Measurements from ENCODE around the gene USP53.
"Not testable (repeated sequence)": the region's sequence is repeated elsewhere in the genome, so short reads cannot be mapped to it uniquely, and the experiment has no call there.

USP53 gene

GRCh38 chr4:119328695-119329094 lies 116.2 kb downstream of the USP53 start:
- no peak for DNase-seq

- DNase-seq, result no peak
Measured at GRCh38 chr4:119329835-119330620, 117.5 kb downstream of the USP53 start.

- DNase-seq, result not testable (repeated sequence)
Measured at GRCh38 chr4:119336332-119336979, 123.9 kb downstream of the USP53 start.

- no peak for DNase-seq
Measured at GRCh38 chr4:119337010-119337409, 124.5 kb downstream of the USP53 start.

DNA sequence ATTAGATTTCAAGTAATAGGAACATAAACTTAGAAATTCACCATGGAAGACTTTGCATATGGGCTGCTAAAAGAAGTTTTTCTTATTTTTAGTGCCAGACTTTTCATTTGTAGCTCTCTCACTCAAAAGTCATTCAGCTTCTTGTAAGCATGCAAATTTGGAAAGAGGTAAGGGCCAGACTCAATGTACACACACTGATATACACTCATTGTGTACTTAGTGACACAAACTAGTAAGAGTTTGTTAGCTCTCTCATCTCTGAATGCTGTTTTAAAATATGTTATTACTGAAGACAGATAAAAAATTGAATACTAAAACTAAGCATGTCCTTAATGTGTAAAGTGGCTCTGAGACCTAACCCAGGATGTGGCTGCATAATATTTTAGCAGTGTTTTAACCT lies 127.4 kb downstream of the USP53 start:
- not testable (repeated sequence) for DNase-seq

GRCh38 chr4:119343293-119343692 lies 130.8 kb downstream of the USP53 start:
- DNase-seq, result not testable (repeated sequence)

Data from stimulated activated CD8-positive, alpha-beta memory T cell treated with anti-CD3 and anti-CD28 coated beads, Interleukin-4, amount 100 ng/mL, for 48 hours (primary cell).